Dermis microvascular lymphatic vessel endothelial cell (primary cell): ENCODE results near the gene KRTAP12-4. TPM values are rescaled to one million over a fixed set of nuclear protein-coding genes. Genes with fewer than 3 reads are reported as not detected.
"Not testable (repeated sequence)": the region's sequence is repeated elsewhere in the genome, so short reads cannot be mapped to it uniquely, and the experiment has no call there.

ENCODE experiments used
- DNase-seq, 2 donors: peaks; one replicate each; pipeline versions ENCODE4 v3.0.0 to v3.0.0-alpha.2; 2010; ENCODE audit warnings: low read depth in 2 of 2
- total RNA-seq: library from RNA; depleted of rRNA; stranded (reverse); fragments of >200 nt; gene quantifications from 2 replicates; pipeline ENCODE4 v1.2.1, GENCODE V29; 2014

KRTAP12-4 gene
- total RNA-seq, 1 donor from 2014 or later, result not detected

- DNase-seq, result no peak
These were observed 41.7 kb downstream of the KRTAP12-4 start for GRCh38 chr21:44612669-44613229.

- DNase-seq, result no peak
These were observed 42.4 kb downstream of the KRTAP12-4 start, which contains the start of gene KRTAP10-8 for GRCh38 chr21:44612029-44612486. Gene KRTAP10-8, plus strand, starts transcription at chr21:44612079. Its CDS starts 22 bp downstream, at chr21:44612101.

- no peak for DNase-seq
These were observed 42.9 kb downstream of the KRTAP12-4 start for GRCh38 chr21:44611551-44611950.

- DNase-seq, result not testable (repeated sequence)
These were observed 44.2 kb downstream of the KRTAP12-4 start for GRCh38 chr21:44610157-44610843.

GRCh38 chr21:44609193-44609592 is 45.3 kb downstream of the KRTAP12-4 start:
- no peak for DNase-seq

- DNase-seq, result no peak
These were observed 48.0 kb downstream of the KRTAP12-4 start for GRCh38 chr21:44606495-44606894.

Other genes with a start within 250 kb of the KRTAP12-4 start
- 0.77 and 1.8 TPM in 2 replicates for gene LRRC3, start 199.1 kb downstream of the KRTAP12-4 start, total RNA-seq
- not detected in 2 replicates for gene KRTAP10-1, start 114.5 kb downstream of the KRTAP12-4 start, total RNA-seq
- gene KRTAP10-2, start 103.2 kb downstream of the KRTAP12-4 start, total RNA-seq, result not detected in 2 replicates
- gene KRTAP10-3, start 95.9 kb downstream of the KRTAP12-4 start, total RNA-seq, result not detected in 2 replicates
- gene KRTAP10-4, start 80.9 kb downstream of the KRTAP12-4 start, total RNA-seq, result not detected in 2 replicates
- gene KRTAP10-5, start 74.1 kb downstream of the KRTAP12-4 start, total RNA-seq, result not detected in 2 replicates
- not detected in 2 replicates for gene KRTAP10-6, start 62.2 kb downstream of the KRTAP12-4 start, total RNA-seq
- gene KRTAP10-7, start 54.1 kb downstream of the KRTAP12-4 start, total RNA-seq, result not detected in 2 replicates
- gene KRTAP10-8, start 42.6 kb downstream of the KRTAP12-4 start, total RNA-seq, result not detected in 2 replicates
- gene KRTAP10-9, start 27.6 kb downstream of the KRTAP12-4 start, total RNA-seq, result not detected in 2 replicates
- not detected in 2 replicates for gene KRTAP10-10, start 17.3 kb downstream of the KRTAP12-4 start, total RNA-seq
- not detected in 2 replicates for gene KRTAP10-11, start 8.2 kb downstream of the KRTAP12-4 start, total RNA-seq
- gene KRTAP12-3, start 3.3 kb upstream of the KRTAP12-4 start, total RNA-seq, result not detected in 2 replicates
- not detected in 2 replicates for gene KRTAP12-2, start 12.3 kb upstream of the KRTAP12-4 start, total RNA-seq
- gene KRTAP12-1, start 27.5 kb upstream of the KRTAP12-4 start, total RNA-seq, result not detected in 2 replicates
- gene KRTAP10-12, start 42.5 kb upstream of the KRTAP12-4 start, total RNA-seq, result not detected in 2 replicates
- 0.13 TPM in 2 replicates for gene TSPEAR, start 56.9 kb upstream of the KRTAP12-4 start, total RNA-seq
- gene UBE2G2, start 147.2 kb upstream of the KRTAP12-4 start, total RNA-seq, result 65.0 and 106 TPM in 2 replicates
- gene SUMO3, start 163.4 kb upstream of the KRTAP12-4 start, total RNA-seq, result 72.7 and 86.4 TPM in 2 replicates
- gene PTTG1IP, start 219.0 kb upstream of the KRTAP12-4 start, total RNA-seq, result 256 and 343 TPM in 2 replicates